ENCODE measurements around the gene FBRS. TPM values are rescaled to one million over a fixed set of nuclear protein-coding genes. Genes with fewer than 3 reads are reported as not detected.
A peak's percentile ranks its signal among the peaks of the same experiment; 100 is the strongest.

FBRS gene
- total and polyA plus RNA-seq, 2 of the 8 experiments (the other 6 are each of a cell fraction or from before 2014, with no cell fraction given), result 2.4 to 13.9 TPM

GRCh38 chr16:30659507-30660423 lies 1.5 kb downstream of the FBRS start:
- H3K4me2 ChIP-seq (ENCODE audit: insufficient read depth in 1 of 2, low read depth in 2 of 2, low read length in 2 of 2), result peak overlapping the region; percentile 69 to 71
- FAIRE-seq (no peak), DNase-seq (ENCODE audit: low read depth in 1 of 2, low spot score in 2 of 2) (no peak)
- H4K5ac ChIP-seq (ENCODE audit: insufficient read length, low read depth, low read length), result no peak overlapping the region
- H2BK5ac ChIP-seq (ENCODE audit: low read depth, low read length), result no peak overlapping the region
- H3K18ac ChIP-seq (ENCODE audit: extremely low read depth, low read length), result no peak overlapping the region
- H3K4me3 ChIP-seq (ENCODE audit: extremely low read depth in 1 of 4, insufficient read depth in 2 of 4, low read depth in 3 of 4, low read length in 4 of 4), result peak overlapping the region; percentile 61 to 96 (median 78)
- H3K56ac ChIP-seq (replicated peaks; ENCODE audit: insufficient read length, low read depth, low read length), result no peak overlapping the region
- no peak overlapping the region for H2BK12ac ChIP-seq (ENCODE audit: low read depth, low read length)
- no peak overlapping the region for H2BK120ac ChIP-seq (replicated peaks; ENCODE audit: low read depth, low read length)
- H3K36me3 ChIP-seq (ENCODE audit: control insufficient read depth in 2 of 4, insufficient read depth in 4 of 4, low read length in 3 of 4), result peaks cover 0 to 5% (median 2%) of the 10 kb centered on the region in 4 experiments; a peak in 4 of 8 replicates
- H3K14ac ChIP-seq (ENCODE audit: insufficient read length), result no peak overlapping the region
- H3K23me2 ChIP-seq (ENCODE audit: low read depth, low read length), result peaks cover 12% of the 10 kb centered on the region; the same call in 1 of the 2 replicates
- peaks cover 2 to 13% (median 6%) of the 10 kb centered on the region in 4 experiments; a peak in 6 of 7 replicates for H3K4me1 ChIP-seq (replicated peaks in 1 of 4; ENCODE audit: control insufficient read depth in 3 of 4, insufficient read depth in 4 of 4, low read length in 3 of 4)
- H2AFZ ChIP-seq (ENCODE audit: low read length), result no peak overlapping the region
- H4K8ac ChIP-seq (ENCODE audit: extremely low read depth, insufficient read depth, low read length), result no peak overlapping the region
- H3K27me3 ChIP-seq (replicated peaks in 1 of 4; ENCODE audit: control insufficient read depth in 3 of 4, extremely low read depth in 1 of 4, insufficient read depth in 3 of 4, low read length in 3 of 4), result peaks cover 2 to 43% (median 26%) of the 10 kb centered on the region in 4 experiments
- CTCF ChIA-PET (ENCODE audit: partially characterized antibody), result interaction anchor here (0.6 to 2.6 kb wide), 5 partner anchors 13 to 45 kb away, joined by 3 to 10 read pairs (median 6); no protein-coding TSS in a partner anchor
- H2AK5ac ChIP-seq (ENCODE audit: low read depth, low read length), result no peak overlapping the region
- H4K91ac ChIP-seq (replicated peaks; ENCODE audit: insufficient read length, low read length), result no peak overlapping the region
- no peaks in the 10 kb centered on the region for H3K79me2 ChIP-seq (ENCODE audit: control insufficient read depth in 1 of 2, insufficient read depth in 2 of 2, low read length in 2 of 2)
- no peak overlapping the region for H3K23ac ChIP-seq (ENCODE audit: insufficient read length)
- POLR2A ChIA-PET (ENCODE audit: partially characterized antibody), result interaction anchor here (0.6 to 3.2 kb wide), 9 partner anchors 18 to 242 kb away, joined by 3 to 14 read pairs (median 5); partner anchors contain the start of genes PHKG2 and SRCAP
- no peak overlapping the region for H3K9ac ChIP-seq (replicated peaks in 1 of 4; ENCODE audit: extremely low read depth in 1 of 4, low read depth in 3 of 4, low read length in 3 of 4)
- H3K27ac ChIP-seq (ENCODE audit: low read depth, low read length), result no peak overlapping the region
- peak; percentile 14; the same call in 1 of the 2 replicates for TF ChIP-seq GABPA (IDR thresholded peaks at IDR 0.05; ENCODE audit: borderline replicate concordance, insufficient read depth, low read length)
- no peak for TF ChIP-seq CBX8 (IDR thresholded peaks at IDR 0.05; ENCODE audit: borderline replicate concordance, low read depth, low read length)
- TF ChIP-seq SIN3A (conservative IDR thresholded peaks at IDR 0.05 in 1 of 2, IDR thresholded peaks at IDR 0.05 in 1 of 2; ENCODE audit: low read depth in 1 of 2, low read length in 2 of 2), result no peak
- TF ChIP-seq HDAC2 (IDR thresholded peaks at IDR 0.05; ENCODE audit: borderline replicate concordance in 1 of 2, low read depth in 2 of 2, low read length in 2 of 2), result no peak
- TF ChIP-seq SP2 (IDR thresholded peaks at IDR 0.05; ENCODE audit: low read length), result no peak
- H3K79me1 ChIP-seq (ENCODE audit: low read depth, low read length), result no peaks in the 10 kb centered on the region
- H3K4ac ChIP-seq (replicated peaks; ENCODE audit: insufficient read length, low read depth, low read length), result no peak overlapping the region
- H2BK15ac ChIP-seq (ENCODE audit: low read length), result no peak overlapping the region
- WGBS, 2 experiments (ENCODE audit: extremely low coverage in 1 of 2, insufficient coverage in 1 of 2, insufficient read length in 1 of 2, insufficient replicate concordance in 2 of 2, low coverage in 1 of 2, low lambda C conversion rate in 2 of 2, missing lambda C conversion rate in 1 of 2), result 17% methylated on average over 52 of the region's 84 CpGs; no CpG with 5 or more reads in 1 of the 2 experiments
- peaks cover 16 to 38% of the 10 kb centered on the region in 2 experiments for H4K20me1 ChIP-seq (replicated peaks in 1 of 2; ENCODE audit: control insufficient read depth in 1 of 2, insufficient read depth in 2 of 2, low read length in 2 of 2)
- no peak overlapping the region for H2BK20ac ChIP-seq (ENCODE audit: low read length)
- no peaks in the 10 kb centered on the region for H3K9me3 ChIP-seq (ENCODE audit: insufficient read depth in 2 of 2, low read depth in 1 of 2, low read length in 1 of 2)
